NCI-H2081 treated with DMSO at 0.1 percent for 48 hours (cell line): Measurements from ENCODE around the gene ARHGAP6.
"Not testable (repeated sequence)": the region's sequence is repeated elsewhere in the genome, so short reads cannot be mapped to it uniquely, and the experiment has no call there.

Source experiments
- DNase-seq: peaks from one replicate; lab custom pipeline; 2025; lab: John Stamatoyannopoulos, UW

ARHGAP6 gene

DNA sequence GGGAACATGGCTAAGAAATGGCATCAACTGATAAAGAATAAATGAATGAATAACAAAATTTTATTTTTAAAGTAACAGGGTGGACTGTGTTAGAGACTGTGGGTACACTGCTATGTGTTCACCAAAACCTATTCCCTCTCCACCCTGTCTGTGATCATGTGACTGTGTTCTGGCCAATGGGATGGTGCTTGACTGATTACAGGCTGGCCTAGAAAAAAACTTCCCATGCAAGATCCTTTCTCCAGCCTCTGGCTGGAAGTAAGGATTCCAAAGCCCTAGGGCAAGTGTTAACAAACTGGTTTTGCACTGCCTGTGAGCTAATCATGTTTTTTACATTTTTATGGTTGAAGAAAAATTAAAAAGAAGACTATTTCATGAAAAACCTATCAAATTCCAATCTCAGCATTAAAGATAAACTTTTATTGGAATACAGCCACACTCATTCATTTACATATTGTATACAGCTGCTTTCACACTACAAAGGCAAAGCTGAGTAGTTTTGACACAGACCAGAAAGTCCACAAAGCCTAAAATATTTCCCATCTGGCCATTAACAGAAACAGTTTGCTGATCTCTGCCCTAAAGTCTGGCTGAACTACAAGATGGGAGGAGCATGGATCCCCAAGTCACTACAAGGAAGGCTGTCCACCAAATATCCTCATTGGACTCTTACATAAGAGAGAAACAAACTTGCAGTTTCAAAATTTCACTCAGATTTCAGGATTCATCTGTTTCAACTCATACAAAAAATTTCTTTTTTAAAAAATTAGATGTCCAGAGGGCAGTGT lies 133.2 kb downstream of the ARHGAP6 start:
- no peak for DNase-seq

DNA sequence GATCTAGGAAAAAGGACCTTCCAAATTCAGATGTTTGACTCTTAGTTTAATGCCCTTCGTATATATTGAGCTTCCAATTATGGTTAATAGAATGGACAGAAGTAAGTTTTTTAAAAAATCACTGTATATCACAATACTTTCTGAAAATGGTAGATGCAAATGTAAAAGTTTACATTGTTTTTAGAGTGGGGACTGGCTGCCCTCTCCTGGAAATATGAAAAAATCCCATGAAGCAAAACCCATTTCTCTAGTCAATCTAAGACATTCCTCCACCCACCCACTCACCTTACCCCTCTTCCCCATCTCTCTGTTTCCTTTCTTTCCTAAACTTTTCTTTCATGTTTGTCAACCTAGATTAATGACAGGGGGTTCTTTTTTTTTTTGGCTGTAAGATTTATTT lies 134.5 kb downstream of the ARHGAP6 start:
- no peak for DNase-seq

DNA sequence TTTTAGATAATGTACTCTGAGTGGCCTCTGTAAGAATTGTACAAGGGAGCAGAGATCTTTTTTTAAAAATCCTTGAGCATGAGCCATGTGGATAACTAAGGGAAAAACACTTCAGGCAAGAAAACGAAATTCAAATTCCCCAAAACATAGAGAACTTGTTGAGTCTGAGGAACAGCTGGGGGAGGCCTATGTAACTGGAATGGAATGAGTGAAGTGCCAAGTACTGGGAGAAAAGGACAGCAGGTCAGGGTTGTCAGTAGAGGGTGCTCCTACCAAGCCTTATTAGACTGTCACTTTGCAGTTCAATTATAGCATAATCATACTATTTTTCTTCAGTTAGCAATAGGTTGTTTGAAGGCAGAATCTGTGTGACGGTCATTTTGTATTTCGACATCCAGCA lies 135.1 kb downstream of the ARHGAP6 start:
- DNase-seq, result no peak

DNA sequence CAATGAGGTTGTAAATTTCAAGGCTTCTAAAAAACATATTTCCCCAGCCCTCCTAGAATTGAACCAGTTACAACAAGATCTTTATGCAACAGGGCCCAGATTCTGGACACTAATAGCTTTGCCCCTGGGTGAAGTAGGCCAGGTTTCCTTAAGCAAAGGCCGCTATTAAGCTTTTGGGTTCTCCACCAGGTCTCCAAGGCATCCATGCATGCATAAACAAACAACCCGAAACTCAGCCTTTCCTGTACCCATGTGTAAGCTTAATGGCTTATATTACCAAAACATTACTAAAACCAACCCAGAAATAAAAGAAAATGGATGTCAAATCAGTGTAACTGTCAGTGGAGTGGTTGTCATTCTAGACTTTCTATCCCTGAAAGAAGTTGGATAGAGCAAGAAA lies 137.1 kb downstream of the ARHGAP6 start:
- no peak for DNase-seq

DNA sequence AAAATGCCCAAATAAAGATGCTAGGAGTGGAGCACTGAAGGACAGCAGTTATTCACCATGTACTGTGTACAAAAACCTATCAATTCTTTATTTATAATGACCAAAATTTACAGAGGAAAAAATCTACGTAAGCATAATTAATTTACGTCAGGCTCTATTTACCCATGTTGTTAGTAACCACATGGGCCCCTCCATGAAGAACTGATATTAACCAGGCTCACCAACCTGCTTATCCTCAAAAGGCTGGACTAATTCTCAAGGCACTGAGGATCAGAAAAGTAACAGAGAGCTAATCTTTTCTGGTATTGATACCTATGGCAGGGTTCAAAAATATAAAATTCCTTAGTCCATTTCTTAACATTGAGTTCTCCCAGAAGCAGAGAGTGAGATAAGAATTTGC lies 140.0 kb downstream of the ARHGAP6 start:
- no peak for DNase-seq

DNA sequence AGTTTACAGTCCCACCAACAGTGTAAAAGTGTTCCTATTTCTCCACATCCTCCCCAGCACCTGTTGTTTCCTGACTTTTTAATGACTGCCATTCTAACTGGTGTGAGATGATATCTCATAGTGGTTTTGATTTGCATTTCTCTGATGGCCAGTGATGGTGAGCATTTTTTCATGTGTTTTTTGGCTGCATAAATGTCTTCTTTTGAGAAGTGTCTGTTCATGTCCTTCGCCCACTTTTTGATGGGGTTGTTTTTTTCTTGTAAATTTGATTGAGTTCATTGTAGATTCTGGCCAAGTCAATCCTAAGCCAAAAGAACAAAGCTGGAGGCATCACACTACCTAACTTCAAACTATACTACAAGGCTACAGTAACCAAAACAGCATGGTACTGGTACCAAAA lies 146.5 kb downstream of the ARHGAP6 start:
- DNase-seq, result not testable (repeated sequence)

DNA sequence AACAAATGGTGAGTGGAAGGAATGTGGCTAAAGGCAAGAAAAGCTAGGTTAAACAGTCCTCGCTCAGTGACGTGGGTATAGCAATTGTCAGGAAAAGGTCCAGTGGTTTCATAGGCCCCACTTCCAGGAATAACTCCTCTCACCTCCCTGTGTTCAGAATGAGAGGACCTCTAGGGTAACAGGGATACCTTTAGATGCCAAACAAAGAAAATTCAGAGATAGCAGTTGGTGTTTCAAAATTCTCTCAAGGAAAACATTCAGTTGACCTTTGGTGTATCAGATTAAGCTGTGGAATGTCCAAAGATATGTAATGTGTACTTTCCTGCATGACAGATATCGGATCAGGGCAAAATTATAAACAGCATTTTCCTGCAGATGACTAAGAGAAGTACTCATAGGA lies 155.9 kb downstream of the ARHGAP6 start:
- DNase-seq, result no peak

DNA sequence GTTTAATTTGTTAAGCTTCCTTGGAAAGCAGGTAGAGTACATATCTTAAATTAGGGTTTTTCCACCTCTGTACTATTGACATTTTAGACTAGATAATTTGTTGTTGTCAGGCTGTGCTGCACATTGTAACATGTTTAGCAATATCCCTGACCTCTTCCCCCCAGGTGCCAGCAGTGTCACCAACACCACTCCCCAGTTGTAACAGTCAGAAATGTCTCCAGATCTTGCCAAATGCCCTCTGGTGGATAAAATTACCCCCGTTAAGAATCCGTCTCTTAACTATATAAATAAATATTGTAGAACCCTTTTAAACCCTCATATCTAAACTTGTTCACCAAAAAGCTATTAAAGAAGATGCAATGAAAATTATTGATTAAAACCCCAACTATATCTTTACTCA lies 161.5 kb downstream of the ARHGAP6 start:
- DNase-seq, result no peak

DNA sequence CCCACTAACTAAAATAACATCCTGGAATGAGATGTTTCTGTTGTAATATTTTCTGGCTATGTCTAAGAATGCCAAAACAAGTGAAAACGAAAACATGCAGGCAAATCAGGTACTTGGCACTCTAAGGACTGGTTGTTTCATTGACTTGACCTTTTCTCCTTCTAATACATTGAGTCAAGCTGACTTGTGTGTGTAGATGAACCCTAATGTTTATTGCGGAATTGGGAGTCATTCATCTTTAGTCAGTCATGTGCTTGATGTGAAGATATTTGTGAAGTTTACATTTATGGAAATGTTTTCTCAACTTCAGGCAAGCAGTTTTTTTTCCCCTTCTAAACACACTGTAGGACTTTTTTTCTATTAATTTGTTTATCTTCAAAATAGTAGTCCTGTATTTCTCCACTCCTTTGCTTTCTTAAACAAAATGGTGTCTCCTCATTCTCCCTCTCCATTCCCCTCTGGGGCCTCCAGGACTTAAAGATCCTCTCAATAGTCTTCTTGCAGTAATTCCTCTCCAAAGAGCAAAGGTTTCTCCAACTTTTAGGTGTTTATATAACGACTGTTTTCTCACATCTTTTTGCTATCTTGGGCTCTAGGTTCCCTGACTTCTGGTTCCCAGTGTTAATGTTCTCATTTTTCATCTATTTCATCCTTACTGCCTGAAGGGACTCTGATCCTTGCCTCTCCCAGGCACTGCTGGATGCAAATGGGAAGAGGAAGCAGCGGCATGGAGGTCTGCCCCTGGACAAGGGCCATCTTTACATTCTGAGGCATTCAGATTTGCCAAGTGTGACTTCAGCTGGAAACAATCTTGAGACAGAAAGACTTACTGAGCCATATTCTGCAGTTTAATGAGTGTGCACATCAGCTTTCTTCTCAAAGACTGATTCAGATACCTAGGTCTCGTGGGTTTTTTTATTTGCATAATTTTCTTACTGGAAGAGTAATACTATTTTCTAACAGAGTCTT lies 166.4 kb downstream of the ARHGAP6 start:
- DNase-seq, result no peak

DNA sequence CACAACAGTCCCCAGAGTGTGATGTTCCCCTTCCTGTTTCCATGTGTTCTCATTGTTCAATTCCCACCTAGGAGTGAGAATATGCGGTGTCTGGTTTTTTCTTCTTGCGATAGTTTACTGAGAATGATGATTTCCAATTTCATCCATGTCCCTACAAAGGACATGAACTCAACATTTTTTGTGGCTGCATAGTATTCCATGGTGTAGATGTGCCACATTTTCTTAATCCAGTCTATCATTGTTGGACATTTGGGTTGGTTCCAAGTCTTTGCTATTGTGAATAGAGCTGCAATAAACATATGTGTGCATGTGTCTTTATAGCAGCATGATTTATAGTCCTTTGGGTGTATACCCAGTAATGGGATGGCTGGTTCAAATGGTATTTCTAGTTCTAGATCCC lies 174.3 kb downstream of the ARHGAP6 start:
- DNase-seq, result not testable (repeated sequence)

DNA sequence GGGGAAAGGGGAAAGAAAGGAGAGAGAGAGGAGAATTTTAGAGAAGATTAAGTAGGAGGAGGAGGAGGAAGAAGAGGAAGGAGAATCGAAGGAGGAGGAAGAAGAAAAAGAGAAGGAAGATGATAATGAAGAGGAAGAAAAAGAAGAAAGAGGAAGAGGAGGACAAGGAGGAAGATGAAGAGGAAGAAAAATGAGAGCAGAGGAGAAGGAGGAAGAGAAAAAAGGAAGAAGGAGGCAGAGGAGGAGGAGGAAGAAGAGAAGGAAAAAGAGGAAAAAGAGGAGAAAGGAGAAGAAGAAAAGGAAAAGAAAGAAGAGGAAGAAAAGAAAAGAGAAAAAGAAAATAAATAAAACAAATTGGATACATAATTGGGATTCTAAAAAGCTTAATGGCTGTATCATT lies 181.4 kb downstream of the ARHGAP6 start:
- no peak for DNase-seq

DNA sequence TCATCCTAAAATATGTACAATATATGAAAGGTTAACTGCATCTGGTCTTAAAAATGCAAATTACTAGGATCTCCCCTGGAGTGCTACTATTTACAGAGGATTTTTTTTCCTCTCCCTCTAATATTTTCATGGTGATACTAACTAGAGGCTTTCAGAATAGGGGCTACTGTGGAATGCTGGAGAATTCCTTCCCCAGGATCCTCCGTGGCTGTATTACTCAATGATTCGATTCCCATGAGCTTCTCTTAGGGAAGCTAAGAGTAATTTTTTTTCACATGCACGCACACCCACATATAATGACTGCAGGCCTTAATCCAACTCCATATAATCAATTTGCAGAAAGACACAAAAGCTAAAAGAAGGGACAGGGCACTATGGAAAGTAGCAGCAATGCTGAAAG lies 184.7 kb downstream of the ARHGAP6 start:
- no peak for DNase-seq

DNA sequence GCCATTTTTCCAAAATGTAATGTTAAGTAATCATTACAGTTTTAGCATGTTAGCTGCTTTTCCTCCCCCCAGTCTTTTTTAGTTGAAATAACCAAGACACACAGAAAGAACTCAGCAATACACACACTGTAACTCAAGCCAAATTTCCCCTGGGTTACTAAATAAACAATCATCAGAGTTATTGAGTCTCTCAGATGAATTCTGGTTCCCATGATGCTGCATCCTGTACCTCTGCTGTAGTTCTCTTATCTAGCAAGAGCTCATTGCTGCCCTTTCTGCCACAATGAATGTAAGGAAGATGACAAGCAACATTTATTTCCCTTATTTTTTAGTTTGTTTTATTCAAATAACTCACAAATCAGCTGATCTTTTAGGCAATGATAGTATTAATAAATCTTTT lies 185.1 kb downstream of the ARHGAP6 start:
- DNase-seq, result peak; percentile 18

DNA sequence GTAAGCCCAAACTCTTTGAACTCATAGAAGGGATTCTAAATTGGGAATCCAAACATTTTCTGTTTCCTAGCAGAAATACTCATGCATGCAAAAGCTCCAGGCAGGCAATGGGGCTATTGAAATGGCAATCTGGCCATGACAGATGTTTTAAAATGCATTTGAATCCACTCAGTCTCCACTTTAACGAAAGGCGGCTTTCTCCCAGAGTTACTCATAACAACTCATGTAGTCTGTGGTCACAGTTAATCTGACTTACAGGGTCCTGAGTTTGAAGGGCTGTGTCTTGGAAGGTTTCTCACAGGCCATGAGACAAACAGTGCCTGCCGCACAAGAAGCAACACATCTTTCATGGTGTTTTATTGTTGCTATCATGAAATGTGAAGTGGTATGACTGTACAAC lies 186.8 kb downstream of the ARHGAP6 start:
- no peak for DNase-seq

DNA sequence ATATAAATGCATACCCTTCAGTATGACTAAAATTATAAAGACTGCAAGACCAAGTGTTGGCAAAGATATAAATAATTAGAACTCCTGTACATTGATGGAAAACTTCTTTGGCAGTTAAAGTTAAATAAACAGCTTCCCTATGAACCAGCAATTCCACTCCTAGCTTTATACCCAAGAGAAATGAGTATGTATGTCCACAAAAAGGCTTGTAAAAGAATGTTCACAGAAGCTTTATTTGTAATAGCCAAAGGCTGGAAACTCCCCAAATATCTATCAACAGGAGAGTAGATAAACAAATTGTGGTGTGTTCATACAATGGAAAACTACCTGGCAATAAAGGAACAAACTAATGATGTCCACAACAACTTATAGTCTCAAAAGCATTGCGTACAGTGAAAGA lies 187.7 kb downstream of the ARHGAP6 start:
- no peak for DNase-seq

DNA sequence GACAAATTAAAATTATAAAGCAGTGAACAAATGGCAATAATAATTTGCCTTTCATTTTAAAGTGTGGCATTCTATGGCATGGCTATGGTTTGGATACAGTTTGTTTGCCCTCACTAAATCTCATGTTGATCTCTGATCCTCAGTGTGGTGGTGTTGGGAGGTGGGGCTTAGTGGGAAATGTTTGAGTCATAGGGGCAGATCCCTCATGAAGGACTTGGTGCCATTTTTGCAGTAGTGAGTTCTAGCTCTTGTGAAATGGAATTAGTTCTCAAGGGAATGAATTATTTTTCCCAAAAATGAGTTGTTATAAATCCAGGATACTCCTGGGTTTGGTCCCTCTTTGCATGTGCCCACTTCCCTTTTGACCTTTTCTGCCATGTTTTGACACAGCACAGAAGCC lies 191.1 kb downstream of the ARHGAP6 start:
- no peak for DNase-seq

DNA sequence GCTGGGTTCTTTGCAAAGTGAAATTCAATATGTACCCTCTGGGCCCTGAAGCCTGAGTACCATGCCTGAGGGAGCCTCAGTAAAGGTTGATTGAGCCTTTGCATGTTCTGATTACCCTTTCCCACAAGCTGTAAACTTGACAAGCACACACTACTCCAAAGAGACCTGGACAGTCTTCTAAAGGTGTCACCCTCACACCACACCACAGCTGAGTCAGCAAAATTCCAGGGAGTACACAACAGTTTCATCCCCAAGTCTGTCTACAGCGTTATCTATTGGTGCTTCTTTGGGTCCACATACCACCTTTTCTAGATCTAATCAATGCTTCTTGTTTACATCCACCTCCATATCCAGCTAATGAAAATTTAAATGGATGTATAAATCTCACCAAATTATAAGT lies 191.7 kb downstream of the ARHGAP6 start:
- no peak for DNase-seq

DNA sequence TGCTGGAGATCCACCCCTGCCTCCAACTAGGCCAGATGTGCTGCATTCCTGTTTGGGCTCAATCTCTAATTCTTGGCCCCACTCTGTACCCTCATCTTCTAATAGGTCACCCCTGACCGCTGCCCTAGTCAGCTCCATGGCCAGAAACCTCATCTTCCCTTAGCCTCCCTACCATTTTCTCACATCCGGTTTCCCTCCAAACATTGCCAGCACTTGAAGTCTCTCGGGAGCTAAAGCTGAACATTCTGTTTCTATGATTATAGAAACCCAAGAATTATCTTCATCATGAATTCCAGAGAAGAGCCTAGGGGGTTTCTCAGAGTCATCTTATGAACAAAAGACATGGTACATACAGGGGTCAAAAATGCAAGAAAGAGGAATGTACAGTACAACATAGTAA lies 192.8 kb downstream of the ARHGAP6 start:
- DNase-seq, result no peak

DNA sequence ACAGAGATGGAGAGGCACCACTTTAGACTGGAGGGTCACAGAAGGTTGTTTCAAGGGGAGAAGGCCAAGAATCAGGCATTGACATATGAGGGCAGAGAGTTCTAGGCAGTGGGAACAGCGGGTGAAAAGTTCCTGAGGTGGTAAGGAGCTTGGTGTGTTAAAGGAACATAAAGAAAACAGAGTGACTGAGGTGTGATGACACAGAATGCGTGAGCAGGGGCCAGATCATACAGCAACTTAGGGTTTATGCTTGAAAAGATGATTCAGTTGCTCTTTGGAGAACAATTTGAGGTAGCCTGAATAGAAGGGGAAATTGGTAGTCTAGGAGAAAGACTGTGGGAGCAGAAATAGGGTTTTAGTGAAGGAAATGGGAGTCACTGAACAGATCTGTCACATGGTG lies 193.3 kb downstream of the ARHGAP6 start:
- DNase-seq, result no peak

DNA sequence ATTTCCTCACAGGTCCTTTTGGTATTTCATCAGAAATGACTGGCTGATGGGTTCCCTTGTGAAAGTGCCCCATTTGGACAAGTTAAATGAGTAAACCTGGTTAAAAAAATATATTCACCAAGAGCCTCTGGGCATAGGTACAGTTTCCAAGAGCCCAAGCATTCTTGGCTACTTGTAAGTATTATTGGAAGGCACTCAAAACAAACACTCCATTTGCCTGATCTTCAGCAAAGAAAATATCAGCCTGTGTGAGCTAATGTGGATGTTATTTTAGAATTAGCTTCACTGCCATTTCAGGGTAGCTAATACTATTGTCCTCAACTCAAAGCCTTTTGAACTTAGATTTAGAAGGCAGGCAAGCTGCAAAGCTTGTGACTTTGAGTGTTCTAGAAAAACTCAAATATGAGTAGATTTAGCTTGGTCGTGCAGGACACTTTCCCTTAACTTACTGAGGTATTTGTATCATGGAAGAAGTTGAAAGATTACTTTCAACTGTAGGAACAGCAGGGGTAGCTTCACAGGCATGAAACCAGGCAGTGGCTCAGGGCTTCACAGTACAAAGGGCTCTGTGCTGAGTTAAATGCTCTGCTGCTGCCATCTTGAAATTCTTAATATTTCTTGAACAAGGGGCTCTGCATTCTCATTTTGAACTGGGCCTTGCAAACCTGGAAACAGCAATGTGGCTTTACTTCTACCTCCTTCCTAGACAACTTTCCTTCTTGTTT lies 195.3 kb downstream of the ARHGAP6 start:
- no peak for DNase-seq

DNA sequence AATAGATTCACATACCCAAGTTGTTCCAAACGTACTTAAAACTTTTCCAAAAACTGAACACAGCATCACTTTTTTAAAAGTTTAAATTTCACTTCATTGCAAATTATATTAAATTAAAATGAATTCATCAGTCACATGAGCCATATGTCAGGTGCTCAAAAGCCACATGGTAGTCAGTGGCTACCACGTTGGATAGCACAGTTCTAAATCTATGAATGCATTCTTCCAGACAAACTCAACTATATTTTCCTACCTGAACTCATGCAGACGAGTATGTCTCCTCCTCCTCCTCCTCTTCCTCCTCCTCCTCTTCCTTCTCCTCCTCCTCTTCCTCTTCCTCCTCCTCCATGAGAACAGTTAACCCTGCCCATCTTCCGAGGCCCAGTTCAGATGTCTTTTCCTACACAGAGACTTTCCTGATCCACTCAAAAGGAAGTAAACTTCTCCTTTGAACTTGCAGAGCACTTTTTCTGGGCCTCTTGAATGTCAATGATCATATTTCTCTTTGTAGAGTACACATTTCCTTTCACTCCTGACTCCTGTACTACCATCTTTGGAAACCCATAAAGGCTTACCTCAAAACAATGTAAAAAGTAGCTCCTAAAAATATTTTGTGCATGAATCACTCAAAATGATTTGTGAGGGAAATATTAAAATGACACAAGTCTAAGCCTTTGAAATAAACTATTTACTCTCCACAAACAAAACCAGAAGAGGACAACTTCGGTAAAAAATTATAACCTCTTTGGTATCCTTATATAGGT lies 199.9 kb downstream of the ARHGAP6 start:
- no peak for DNase-seq
